Measurements from ENCODE around the gene DERL3.

DNA sequence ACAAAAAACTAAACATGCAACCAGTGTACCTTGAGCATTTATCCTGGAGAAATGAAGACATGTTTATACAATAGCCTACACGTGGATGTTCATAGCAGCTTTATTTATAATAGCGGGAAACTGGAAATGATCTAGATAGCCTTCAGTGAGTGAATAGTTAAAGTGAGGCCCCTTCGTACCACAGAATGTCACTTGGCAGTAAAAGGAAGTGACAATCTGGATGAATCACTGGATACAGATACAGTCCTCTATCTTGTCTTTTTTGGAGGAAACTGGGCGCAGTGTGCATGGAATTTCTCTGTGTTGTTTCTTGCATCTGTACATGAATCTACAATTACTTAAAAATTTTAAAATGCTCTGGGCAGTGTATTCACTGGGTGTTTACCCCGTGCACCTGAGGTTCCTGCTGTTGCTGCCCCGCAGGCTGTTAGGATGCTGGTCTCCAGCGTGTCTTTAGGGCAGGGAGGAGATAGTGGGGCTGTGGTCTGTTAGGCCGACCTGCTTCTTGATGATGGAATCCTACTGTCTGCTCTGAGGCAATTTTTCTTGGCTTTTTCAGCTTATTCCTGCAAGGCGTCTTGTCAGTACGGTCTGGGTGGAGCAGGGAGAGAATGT is 23.2 kb downstream of the DERL3 start:
- TF ChIP-seq, protein P1, sequence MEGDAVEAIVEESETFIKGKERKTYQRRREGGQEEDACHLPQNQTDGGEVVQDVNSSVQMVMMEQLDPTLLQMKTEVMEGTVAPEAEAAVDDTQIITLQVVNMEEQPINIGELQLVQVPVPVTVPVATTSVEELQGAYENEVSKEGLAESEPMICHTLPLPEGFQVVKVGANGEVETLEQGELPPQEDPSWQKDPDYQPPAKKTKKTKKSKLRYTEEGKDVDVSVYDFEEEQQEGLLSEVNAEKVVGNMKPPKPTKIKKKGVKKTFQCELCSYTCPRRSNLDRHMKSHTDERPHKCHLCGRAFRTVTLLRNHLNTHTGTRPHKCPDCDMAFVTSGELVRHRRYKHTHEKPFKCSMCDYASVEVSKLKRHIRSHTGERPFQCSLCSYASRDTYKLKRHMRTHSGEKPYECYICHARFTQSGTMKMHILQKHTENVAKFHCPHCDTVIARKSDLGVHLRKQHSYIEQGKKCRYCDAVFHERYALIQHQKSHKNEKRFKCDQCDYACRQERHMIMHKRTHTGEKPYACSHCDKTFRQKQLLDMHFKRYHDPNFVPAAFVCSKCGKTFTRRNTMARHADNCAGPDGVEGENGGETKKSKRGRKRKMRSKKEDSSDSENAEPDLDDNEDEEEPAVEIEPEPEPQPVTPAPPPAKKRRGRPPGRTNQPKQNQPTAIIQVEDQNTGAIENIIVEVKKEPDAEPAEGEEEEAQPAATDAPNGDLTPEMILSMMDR (IDR thresholded peaks at IDR 0.05; ENCODE audit: low read depth, low read length): no peak
- TF ChIP-seq EZH2phosphoT487 (IDR thresholded peaks at IDR 0.05; ENCODE audit: low read depth): no peak
